Breast epithelium (tissue), 3 donors: ENCODE measurements around the gene SLC39A11.

Experiments used
- CTCF ChIP-seq, 3 donors: fragments of 450-650 bp; IDR thresholded peaks; one replicate each; pipeline ENCODE4 v1.5.1; 2016 to 2017; ENCODE audit warnings: antibody characterized with exemption in 3 of 3, mild to moderate bottlenecking in 3 of 3, moderate library complexity in 3 of 3
- POLR2A ChIP-seq: fragments of 450-650 bp; IDR thresholded peaks from one replicate; pipeline ENCODE4 v1.6.1; 2016; ENCODE audit warnings: antibody characterized with exemption, mild to moderate bottlenecking, moderate library complexity
- POLR2AphosphoS5 ChIP-seq, 3 donors: sonication (generic); formaldehyde crosslinking; IDR thresholded peaks; one replicate each; pipeline ENCODE4 v1.6.1; 2017; ENCODE audit warnings: antibody characterized with exemption in 3 of 3

DNA sequence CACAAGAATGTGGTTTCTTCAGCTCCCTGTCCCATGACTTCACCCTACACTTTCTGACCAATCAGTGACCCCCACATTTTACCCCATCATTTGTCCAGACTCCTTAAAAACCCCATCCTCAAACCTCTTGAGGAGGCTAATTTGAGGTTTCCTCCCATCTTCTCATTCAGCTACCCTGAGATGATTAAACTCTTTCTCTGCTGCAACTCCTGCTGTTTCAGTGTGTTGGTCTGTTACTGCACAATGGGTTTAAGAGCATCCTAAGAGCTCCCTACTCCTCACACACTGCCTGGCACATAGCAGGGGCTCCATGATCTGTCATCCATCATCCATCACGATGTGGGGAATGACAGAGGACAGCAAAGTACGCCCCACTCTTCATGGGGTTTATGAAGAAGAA, 212.6 kb downstream of the SLC39A11 start:
- no peak for TF ChIP-seq POLR2A
- TF ChIP-seq CTCF (IDR thresholded peaks at IDR 0.05), result no peak
- TF ChIP-seq POLR2AphosphoS5 (IDR thresholded peaks at IDR 0.05), result no peak
